Fibroblast of skin of right quadriceps (primary cell): ENCODE results near the gene TMEM117.

Experiments used
- DNase-seq: peaks from one replicate; pipeline ENCODE4 v3.0.0-alpha.2; 2013

TMEM117 gene

GRCh38 chr12:43835656-43836474 lies at the start of gene TMEM117:
Gene TMEM117 (plus strand): TSS chr12:43836081.
- DNase-seq, result peak; percentile 55

DNA sequence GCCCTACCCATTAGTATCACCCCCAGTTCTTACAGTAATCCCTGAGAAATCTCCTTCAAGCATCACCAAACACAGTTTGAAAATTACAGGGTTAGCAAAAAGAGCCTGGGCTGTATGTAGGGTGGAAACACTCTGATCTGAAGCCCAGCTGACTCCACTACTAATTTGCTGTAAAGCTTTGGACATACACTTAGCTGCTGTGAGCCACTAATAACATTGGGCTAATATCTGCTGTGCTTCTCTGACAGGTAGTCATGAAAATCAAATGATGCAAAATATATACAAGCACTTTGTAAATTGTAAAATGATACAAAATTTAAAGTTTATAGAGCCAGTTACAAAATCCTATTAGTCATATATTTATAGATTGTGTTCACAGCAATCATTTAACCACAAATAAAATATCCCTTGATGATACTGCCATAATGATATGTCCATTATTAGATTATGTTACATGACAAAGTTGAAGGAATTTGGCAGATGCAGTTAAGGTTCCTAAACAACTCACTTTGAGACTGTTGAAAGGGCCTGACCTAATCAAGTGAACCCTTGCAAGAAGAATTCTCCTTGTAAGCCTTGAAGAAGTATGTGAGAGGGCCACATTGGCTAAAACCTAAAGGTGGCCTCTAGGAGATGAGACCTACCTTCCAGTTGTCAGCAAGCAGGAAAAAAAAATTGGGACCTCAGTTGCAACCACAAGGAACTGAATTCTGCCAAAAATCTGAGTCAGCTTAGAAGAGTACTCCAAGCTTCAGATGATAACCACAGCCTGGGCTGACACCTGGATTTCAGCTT lies 48.8 kb upstream of the TMEM117 start:
- peak; percentile 9 for DNase-seq

DNA sequence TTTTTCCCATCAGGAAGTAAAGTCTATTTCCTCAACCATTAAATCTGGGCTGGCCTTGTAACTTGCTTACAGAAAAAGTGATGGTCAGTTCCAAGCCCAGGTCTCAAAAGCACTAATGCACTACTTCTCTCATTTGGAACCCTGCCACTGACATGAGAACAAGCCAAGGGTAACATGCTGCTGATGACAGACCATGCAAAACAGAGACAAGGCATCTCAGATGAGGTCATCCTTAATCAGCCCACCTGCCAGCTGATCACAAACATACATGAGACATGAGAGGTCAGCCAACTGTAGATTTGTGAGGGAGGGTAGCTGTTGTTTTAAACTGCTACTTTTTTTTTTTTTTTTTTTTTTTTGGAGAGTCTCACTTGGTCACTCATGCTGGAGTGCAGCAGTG lies 45.9 kb upstream of the TMEM117 start:
- peak; percentile 55 for DNase-seq

GRCh38 chr12:43795716-43796280 lies 40.1 kb upstream of the TMEM117 start:
- no peak for DNase-seq

GRCh38 chr12:43797561-43798217 lies 38.2 kb upstream of the TMEM117 start:
- no peak for DNase-seq

DNA sequence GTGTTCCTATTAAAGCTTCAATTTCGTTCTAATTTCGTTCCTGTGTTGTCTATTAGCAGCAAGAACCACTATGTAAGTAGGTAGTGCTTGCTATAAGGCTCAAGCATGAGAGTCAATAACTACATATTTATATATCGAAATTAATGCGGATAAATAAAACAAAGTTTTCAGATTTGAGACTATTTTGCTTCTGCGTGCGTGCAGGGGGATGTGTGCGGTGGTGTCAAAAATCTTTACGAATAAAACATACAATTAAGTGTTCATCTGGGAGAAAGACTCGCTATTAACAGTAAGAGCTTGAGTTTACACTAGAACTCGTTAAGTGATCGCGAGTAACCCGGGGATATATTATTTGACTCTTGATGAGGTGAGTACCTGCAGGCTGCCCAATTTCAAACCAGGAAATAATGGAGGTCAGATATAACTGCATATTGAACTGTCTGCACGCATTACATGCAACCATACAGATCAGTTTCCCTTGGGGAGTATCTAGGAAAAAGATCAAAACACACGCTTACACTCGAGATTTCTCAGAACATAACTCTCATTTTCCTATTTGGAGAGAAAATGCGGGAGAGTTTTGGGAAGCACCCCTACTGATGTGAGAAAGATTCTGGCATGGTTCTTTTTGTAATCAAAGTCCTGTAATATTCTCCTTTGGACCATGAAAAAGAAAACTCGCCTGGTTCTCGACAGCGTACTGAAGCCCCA lies 30.6 kb upstream of the TMEM117 start:
- no peak for DNase-seq

- peak; percentile 84 for DNase-seq
These were observed 29.8 kb upstream of the TMEM117 start, which contains the start of gene TWF1 for GRCh38 chr12:43805860-43806736. Gene TWF1 (minus strand): TSS chr12:43806317. CDS start chr12:43806245, 72 bp downstream.

GRCh38 chr12:43806737-43807072 lies 29.2 kb upstream of the TMEM117 start:
- no peak for DNase-seq

DNA sequence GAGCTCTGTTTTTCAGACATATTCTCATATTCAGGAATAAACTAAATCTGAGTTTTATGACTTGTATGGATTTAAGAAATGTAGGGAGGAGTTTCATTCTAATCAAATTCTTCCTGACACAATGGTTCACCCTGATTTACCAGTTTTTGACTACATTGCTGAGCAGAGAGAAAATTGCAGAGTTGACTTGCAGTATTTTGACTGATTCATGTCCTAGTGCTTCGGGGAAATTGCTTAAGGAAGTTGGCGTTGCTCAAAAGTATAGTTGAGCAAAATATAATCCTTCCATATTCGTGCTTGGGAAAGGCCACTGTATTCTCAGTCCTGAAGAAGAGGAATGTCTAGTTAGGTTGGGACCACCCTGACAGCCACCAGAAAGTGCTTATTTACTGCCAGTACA lies 28.5 kb upstream of the TMEM117 start:
- no peak for DNase-seq

DNA sequence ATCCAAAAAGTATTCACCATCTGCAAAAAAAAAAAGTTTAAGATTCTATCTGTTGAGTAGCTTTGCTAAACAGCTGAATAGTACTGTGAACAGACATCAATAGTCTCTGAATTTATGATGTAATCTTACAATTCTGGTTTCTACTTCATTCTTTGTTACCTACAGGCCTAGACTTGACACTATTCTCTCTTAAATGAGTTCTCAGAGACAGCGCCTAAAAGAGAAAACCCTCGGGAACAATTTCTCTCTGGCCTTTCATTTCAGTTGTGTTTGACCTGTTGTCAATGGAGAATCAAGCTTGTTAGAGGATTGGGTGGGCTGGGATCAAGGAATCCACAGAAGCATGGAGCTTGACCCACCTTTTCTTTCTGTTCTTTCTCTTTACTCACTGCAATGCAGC lies 23.8 kb upstream of the TMEM117 start:
- no peak for DNase-seq

GRCh38 chr12:43812926-43813325 lies 23.0 kb upstream of the TMEM117 start:
- no peak for DNase-seq

DNA sequence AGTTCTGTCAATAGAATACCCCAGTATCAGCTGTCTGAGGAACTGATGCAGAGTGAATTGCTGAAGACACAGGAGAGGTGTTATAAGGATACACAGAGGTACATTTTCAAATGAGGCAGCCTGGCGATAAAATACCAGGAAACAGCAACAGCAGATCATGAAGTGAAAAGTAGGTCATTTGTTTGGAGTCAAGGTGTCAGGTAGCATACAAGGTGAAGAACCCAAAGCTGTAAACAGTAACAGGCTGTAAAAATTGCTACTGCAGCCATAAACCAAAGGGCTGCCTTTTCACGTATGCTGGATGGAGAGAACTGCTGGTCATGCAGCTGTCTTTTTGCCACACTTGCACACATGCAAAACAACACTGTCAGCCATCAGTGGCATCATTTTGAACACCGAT lies 20.5 kb upstream of the TMEM117 start:
- no peak for DNase-seq

DNA sequence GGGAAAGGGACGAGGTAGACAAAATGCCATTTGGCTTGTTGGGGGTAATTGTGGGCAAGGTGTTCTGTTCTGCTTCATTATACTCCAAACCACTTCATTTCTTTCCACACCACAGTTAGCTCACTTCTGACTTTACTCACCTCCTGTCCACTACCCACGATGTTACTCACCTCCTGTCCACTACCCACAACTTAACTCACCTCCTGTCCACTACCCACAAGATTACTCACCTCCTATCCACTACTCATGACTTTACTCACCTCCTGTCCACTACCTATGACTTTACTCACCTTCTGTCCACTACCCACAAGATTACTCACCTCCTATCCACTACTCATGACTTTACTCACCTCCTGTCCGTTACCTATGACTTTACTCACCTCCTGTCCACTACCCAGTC lies 19.7 kb upstream of the TMEM117 start:
- DNase-seq, result no peak

- DNase-seq, result no peak
These were observed 11.6 kb upstream of the TMEM117 start for GRCh38 chr12:43824207-43824775.

DNA sequence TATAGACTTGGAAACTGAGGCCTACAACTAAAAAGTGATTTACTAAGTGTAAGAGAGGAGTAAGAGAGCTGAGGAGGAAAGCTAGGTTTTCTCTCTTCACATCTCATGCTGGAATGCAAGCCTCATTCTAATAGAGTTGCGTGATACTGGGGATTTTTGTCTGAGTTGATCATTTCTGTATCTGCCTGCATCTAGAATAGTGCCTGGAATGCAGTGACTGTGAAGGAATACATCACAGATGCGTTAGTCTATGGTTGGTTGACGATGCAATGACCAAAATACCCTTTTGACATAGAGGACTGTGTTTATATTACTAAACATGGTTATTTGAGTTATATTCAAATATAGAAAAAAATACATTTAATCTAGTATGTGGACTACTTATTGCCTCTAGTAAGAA lies 9.2 kb upstream of the TMEM117 start:
- no peak for DNase-seq

- no peak for DNase-seq
These were observed 8.8 kb upstream of the TMEM117 start for GRCh38 chr12:43827093-43827492.

GRCh38 chr12:43832463-43833168 lies 3.3 kb upstream of the TMEM117 start:
- no peak for DNase-seq

GRCh38 chr12:43835264-43835655 lies 621 bp upstream of the TMEM117 start:
- DNase-seq, result no peak

DNA sequence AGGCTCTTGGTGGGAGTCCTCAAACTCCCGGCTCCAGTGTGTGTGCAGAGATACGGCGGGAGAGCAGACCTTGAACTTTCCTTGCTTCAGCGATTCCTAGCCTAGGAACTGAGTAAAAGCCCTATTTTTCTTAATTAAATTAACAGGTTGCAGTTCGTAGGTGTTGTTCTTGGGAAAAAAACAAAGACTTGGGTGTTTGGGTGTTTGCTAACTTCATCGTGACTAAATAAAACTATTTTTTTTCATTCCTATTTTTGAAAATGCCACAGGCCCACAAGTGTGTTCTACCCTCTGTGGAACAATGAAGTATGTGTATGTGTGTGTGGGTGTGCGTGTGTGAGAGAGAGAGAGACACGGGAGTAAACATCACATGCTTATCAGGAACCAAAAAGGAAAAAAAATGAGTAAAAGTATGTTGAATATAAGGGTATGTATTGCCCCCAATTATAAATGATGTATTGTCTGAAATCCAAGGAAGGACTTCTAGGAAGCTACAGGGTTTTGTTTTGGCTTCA lies 651 bp downstream of the TMEM117 start:
- peak; percentile 20 for DNase-seq

GRCh38 chr12:43840338-43840737 lies 4.5 kb downstream of the TMEM117 start:
- DNase-seq, result no peak
